Sigmoid colon (tissue), 4 donors: ENCODE measurements around the gene LMBR1.

ENCODE experiments used
- CTCF ChIP-seq, 4 experiments: fragments of 450-650 bp in 3 of 4; fragments of 200-600 bp in 1 of 4; IDR thresholded peaks; one replicate each; pipeline ENCODE4 v1.5.1; 2016 to 2019; ENCODE audit warnings: antibody characterized with exemption in 4 of 4, mild to moderate bottlenecking in 3 of 4, moderate library complexity in 2 of 4
- EP300 ChIP-seq, 4 donors: sonication (generic); formaldehyde crosslinking; IDR thresholded peaks; one replicate each; pipeline ENCODE4 v1.6.1; 2017; ENCODE audit warnings: antibody characterized with exemption in 4 of 4

DNA sequence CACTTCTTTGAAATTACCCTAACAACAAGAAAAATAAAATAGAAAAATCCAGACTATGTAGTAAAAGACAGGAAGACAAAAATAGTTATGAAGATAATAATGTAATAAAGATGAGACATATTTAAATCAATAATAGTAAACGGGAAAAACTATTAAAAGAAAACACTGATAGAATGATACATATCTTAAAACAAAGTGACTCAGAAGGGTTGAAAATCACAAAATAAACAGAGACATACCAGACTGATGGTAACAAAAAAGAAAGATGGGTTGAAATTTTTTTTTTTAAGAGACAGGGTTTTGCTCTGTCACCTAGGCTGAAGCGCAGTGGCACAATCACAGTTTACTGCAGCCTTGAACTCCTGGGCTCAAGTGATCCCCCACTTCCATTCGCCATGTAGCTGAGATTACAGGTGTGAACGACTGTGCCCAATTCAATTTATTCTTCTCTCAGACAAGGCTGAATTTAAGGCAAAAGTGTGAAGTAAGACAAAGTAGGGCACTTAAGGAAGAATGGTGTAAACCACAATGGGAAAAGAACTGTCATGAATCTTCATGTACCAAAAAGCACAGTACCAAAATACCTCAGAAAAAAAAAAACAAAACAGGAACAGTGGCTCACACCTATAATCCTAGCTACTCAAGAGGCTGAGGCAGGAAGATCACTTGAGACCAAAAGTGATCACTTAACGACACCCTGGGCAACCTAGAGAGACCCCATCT, 47.4 kb downstream of the LMBR1 start:
- TF ChIP-seq EP300 (IDR thresholded peaks at IDR 0.05) (no peak), CTCF (IDR thresholded peaks at IDR 0.05) (no peak)
